Breast epithelium (tissue), 3 donors: ENCODE measurements around the gene PLXNA2.

Experiments
- POLR2A ChIP-seq: fragments of 450-650 bp; IDR thresholded peaks from one replicate; pipeline ENCODE4 v1.6.1; 2016; ENCODE audit warnings: antibody characterized with exemption, mild to moderate bottlenecking, moderate library complexity
- POLR2AphosphoS5 ChIP-seq, 3 donors: sonication (generic); formaldehyde crosslinking; IDR thresholded peaks; one replicate each; pipeline ENCODE4 v1.6.1; 2017; ENCODE audit warnings: antibody characterized with exemption in 3 of 3
- TF ChIP-seq, protein P1 (sequence below), 3 donors: fragments of 450-650 bp; IDR thresholded peaks; one replicate each; pipeline ENCODE4 v1.5.1; 2016 to 2017; ENCODE audit warnings: antibody characterized with exemption in 3 of 3, mild to moderate bottlenecking in 3 of 3, moderate library complexity in 3 of 3

DNA sequence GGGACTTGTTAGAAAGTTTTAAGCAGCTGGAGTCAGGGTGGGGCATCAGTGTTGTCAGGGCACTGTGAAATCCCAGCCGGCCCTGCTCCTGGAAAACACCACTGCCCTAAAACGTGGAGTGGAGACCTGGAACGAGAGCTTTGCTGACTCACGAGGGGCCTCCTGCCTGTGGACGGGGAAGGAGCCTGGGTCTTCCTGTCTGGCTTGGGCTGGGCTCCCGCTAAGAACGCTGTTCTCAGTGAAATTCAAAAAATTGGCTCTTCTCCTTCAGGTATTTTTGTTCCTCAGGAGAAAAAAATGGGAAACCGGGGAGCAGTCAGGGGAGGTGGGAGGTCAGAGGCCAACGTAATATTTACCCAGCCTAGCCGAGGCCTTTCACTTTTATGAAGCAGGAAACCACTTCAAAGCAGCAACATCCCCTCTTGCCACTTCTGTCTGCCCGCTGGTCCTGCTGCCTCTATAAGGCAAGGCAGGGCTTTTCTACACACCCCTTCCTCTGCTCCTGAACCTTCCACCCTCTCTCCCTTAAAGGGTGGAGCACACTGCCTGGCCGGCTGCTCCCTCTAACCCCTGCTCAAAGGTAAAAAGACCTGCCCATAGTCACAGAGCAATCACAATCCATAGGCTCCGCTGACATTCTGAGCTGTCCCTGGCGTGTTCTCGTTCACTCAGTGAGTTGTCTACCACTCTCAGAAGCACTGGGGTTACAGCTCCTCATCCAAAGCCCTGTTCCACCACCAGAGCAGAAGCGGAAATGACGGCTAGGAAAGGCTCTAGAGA, 8.0 kb downstream of the PLXNA2 start:
- TF ChIP-seq POLR2AphosphoS5 (IDR thresholded peaks at IDR 0.05), result no peak
- no peak for TF ChIP-seq POLR2A
- TF ChIP-seq, protein P1, sequence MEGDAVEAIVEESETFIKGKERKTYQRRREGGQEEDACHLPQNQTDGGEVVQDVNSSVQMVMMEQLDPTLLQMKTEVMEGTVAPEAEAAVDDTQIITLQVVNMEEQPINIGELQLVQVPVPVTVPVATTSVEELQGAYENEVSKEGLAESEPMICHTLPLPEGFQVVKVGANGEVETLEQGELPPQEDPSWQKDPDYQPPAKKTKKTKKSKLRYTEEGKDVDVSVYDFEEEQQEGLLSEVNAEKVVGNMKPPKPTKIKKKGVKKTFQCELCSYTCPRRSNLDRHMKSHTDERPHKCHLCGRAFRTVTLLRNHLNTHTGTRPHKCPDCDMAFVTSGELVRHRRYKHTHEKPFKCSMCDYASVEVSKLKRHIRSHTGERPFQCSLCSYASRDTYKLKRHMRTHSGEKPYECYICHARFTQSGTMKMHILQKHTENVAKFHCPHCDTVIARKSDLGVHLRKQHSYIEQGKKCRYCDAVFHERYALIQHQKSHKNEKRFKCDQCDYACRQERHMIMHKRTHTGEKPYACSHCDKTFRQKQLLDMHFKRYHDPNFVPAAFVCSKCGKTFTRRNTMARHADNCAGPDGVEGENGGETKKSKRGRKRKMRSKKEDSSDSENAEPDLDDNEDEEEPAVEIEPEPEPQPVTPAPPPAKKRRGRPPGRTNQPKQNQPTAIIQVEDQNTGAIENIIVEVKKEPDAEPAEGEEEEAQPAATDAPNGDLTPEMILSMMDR (IDR thresholded peaks at IDR 0.05), result no peak
